HUDEP-2 (cell line): Measurements from ENCODE around the gene C22orf23.

ENCODE experiments used
- DNase-seq, 76 experiments: peaks; one replicate each; lab custom pipeline; 2025; ENCODE audit not compliant: unreplicated experiment in 76 of 76; lab: John Stamatoyannopoulos, UW

C22orf23 gene

DNA sequence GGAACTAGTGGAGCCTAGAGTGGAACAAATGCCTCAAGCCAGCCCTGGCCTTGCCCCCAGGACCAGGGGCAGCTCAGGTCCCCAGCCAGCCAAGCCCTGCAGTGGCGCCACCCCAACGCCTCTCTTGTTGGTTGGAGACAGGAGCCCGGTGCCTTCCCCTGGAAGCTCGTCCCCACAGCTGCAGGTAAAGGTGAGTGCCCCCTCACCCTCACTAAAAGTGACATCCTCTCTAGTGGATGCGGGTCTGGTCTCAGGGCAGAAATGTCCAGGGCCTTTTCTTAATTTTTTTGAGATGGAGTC, 25.8 kb downstream of the C22orf23 start:
- no peak for DNase-seq

- DNase-seq = peak in 43 of 76 experiments; percentile 3 to 83 (median 54)
Observed at GRCh38 chr22:37926771-37927636, 26.4 kb downstream of the C22orf23 start.

- DNase-seq = peak in 1 of 76 experiments; percentile 21
Observed at GRCh38 chr22:37926358-37926757, 27.0 kb downstream of the C22orf23 start.

DNA sequence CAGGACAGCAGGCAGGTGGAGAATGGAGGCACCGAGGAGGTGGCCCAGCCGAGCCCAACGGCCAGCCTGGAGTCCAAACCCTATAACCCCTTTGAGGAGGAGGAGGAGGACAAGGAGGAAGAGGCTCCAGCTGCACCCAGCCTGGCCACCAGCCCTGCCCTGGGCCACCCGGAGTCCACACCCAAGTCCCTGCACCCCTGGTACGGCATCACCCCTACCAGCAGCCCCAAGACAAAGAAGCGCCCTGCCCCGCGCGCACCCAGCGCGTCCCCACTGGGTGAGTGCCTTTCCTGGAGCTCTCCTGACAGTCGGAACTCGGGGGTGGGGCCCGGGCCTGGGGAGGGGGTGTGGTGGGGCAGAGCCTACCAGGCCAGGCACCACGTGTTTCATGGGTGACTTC, 27.6 kb downstream of the C22orf23 start:
- DNase-seq = no peak

DNA sequence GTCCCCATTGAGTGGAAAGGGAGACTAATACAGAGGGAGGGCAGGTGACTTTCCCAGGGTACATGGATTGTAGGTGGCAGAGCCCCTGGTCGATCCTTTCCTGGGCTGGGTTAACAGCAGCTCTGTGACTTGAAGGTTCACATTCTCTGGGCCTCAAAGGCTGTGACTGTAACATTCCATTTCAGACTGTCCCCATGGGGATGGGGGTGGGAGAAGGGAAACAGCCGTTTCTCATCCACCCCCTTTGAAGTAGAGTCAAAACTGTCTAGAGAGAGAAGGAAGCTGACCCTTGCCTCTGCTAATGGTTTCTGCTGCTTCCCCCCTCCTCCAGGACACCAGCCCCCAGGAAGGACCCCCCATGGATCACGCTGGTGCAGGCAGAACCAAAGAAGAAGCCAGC, 28.1 kb downstream of the C22orf23 start:
- DNase-seq = no peak

DNA sequence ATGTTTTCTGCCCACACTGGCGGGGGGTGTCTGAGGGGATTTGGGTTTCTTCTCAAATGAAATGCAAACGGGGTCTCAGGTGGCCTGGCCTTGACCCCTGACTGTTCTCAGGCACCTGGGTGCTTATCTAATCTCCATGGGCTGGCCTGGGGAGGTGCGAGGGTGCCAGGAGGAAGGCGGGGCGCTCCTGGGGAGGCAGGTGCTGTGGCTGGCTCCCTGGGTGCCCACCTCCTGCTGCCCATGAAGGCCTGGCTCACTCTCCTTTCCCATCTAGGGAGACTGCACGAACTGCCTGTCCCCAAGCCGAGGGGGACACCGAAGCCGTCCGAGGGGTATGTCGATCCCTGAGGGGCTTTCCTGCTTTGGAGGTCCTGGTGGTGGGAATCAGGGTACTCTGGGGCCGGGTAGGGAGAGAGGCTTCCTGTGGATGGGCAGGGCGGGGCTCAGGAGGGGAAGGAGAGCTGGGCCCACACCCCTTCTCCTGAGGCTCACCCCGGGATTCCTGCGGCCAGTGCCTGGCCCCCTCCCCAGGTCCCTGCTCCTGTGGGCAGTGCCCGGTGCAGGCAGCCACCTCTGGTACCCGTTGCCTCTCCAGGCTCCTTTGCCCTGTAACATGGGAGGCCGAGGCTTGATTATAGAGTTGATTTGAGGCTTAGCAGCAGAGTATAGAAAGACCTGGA, 28.9 kb downstream of the C22orf23 start:
- no peak for DNase-seq

- DNase-seq = no peak
Observed at GRCh38 chr22:37923927-37924326, 29.5 kb downstream of the C22orf23 start.

DNA sequence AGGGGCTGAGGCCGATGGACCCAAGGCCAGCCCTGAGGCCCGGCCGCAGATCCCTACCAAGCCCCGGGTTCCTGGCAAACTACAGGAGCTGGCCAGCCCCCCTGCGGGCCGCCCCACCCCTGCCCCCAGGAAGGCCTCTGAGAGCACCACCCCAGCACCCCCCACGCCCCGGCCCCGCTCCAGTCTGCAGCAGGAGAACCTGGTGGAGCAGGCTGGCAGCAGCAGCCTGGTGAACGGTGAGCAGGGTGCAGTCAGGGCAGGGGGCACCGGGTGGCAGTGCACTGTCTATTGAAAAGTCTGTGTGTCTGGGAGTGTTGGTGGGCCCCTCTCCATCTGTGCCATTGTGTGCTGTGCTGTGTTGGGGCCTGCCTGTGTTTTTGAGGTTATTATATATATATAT, 31.2 kb downstream of the C22orf23 start:
- DNase-seq = no peak

- no peak for DNase-seq
Observed at GRCh38 chr22:37920126-37920525, 33.3 kb downstream of the C22orf23 start.

- no peak for DNase-seq
Observed at GRCh38 chr22:37918580-37919270, 34.7 kb downstream of the C22orf23 start.

DNA sequence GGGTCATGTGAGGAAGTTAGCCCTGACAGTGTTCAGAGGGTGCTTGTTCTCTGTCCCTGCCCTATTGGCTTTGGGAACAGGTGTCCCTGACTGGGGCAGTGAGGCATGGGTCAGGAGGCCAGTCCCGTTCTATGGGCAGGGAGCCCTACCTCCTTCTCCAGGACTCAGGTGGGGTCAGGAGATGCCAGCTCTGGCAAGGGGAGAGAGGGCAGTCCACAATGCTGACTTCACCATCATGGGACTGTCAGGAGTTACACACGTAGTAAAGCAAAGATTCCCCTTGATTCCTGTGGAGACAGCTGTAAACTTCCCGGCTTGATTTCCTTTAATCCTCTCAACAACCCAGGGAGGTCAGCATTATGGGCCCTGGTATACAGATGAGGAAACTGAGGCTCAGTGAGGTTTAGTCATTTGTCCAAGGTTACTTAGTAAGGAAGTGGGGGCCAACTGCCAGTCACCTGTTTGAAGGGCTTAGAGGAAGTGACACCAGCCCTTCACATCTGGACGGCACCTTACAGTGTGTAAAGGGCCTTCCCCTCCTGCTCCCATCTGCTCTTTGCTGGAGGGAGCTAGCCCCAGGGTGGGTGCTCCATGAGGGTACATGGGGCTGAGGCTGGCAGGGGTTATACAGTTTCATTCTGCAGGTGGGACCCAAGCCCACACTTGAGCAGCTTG, 35.4 kb downstream of the C22orf23 start:
- no peak for DNase-seq

- no peak for DNase-seq
Observed at GRCh38 chr22:37916311-37916710, 37.1 kb downstream of the C22orf23 start.

- no peak for DNase-seq
Observed at GRCh38 chr22:37913233-37913721, 40.1 kb downstream of the C22orf23 start.

- DNase-seq = no peak
Observed at GRCh38 chr22:37912171-37912570, 41.2 kb downstream of the C22orf23 start.

DNA sequence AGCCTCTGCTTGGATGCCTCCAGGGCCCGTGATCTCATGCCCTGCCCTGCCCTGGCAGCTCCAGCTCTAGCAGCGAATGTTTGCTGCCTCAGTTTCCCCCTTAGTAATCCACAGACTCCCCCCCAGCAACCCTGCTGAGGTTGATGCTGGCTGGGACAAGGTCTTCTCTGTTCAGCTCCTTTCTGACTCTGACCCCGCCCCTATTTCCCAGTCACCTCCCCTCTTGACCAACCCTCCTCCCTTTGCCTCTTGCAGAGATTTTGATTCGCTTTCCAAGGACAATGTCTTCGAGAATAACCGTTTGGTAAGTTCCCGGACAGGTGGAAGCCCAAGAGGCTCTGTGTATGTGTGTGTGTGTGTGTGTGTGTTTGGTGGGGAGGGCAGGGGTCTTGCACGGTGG, 41.7 kb downstream of the C22orf23 start:
- no peak for DNase-seq

DNA sequence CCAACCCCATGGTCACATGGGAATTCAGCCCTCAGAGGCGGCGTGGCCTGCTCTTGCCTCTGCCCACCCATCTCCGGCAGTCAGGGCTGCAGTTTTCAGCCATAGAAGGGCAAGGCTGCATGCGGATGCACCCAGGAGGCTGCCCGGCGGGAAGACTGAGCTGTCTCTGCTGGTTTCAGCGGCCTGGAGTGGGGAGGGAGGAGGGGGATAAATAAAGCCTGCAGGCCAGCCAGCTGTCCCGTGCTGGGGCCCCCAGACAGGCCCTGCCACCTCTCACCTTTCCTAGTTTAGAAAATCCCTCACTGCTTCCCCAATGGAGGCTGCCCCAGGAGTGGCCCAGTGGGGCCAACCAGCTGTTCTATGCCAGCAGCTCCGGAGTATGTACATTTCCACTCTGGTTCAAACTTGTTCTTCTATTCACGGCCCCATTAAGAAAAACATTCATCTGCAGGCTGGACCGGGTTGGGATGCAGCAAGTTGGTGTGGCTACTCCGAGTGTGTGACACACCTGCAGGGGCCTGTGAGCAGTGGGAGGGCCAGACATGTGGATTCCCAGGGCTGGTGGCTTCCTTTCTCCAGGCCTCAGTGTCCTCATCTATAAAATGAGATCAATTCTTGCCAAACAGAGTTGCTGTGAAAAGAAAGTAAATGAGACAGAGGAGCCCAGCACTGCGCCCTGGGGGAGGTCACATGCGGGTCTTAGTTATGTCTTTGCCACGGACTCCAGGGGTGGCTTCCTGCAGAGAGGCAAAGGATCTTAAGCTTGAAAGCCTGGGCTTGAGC, 42.3 kb downstream of the C22orf23 start:
- no peak for DNase-seq

DNA sequence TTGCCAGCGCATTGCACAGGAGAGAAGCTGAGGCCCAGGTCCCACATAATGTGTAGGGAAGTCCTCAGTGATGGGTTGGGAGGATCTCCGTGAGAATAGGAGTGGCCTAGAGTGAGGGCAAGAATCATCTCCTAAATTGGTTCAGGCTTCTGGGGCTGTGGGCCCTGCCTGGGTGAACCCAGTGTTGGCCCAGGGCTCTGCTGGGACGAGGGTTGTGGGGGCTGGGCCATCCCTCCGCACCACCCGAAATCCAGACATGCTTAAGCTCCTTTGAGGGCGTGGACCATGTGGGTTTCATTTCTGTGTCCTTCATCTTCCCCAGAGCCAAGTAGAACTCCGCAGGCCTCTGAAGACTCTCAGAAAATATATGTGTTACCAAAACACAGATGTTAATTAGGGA, 43.6 kb downstream of the C22orf23 start:
- no peak for DNase-seq

DNA sequence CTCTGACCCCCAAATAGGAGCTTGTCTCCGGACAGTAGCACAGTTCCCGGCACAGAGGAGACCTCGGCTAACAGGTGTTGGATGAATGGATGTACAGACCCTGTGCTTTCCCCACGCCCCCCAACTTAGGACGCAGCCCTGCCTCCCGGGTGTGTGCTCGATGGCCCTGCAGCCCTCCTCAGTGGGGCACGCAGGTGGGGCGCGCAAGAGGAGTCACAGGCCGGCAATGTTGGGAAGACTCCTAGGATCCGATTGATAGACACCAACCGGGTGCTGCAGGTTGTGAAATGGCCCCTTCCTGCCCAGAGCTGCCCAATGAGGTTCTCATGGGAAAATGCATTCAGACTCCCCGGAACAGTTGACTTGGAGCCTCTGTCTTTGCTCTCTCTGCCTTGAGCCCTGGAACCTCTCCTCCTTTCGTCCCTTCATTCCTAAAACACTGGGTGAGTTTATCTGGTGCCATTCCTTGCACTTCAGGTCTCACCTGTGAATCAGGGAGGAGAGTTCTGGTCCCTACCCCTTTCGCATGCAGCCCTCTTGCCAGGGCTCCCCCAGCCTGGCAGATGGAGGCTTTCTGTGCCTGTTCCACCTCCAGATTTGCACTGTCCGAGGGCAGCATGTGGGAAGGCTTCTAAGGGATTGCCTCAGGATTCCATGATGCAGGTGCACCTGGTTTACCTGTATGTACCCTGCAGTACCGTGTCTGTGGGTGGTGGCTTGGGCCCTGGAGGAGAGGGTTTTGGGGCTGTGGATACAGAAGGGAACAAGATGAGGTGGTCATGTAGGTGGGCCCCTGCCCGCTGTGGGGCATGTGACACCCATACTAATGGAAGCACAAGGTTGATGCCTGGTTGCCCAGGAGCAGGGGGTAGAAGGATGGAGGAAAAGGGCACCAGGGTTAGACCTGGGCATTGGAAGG, 46.1 kb downstream of the C22orf23 start:
- DNase-seq = no peak

DNA sequence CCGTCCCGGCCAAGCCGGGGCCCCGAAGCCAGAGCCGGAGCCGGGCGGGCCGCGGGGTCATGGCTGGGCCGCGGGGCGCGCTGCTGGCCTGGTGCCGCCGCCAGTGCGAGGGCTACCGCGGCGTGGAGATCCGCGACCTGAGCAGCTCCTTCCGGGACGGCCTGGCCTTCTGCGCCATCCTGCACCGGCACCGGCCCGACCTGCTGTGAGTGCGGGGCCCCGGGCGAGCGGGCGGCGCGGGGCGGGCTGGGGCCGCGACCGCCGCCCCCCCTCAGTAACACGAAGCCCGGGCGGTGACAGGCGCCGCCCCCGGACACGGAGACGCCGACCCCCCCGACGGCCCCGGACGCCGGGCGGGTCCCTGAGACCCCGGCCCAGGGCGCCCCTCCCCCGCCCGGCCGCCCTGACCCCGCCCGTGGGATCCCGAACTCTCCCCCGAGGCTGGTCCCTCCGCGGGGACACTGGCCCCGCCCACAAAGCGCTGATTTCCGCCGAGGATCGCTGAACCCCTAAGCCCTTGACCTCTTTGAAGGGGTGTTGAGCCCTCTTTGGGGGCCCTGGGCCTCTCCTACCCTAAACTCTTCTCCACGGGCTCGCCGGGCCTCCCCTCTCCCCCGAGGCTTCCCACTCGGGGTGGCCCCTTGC, 46.9 kb downstream of the C22orf23 start:
- peak in 1 of 76 experiments; percentile 6 for DNase-seq
